IgD-negative memory B cell (primary cell): ENCODE measurements around the gene OCRL. TPM values are rescaled to one million over a fixed set of nuclear protein-coding genes. Genes with fewer than 3 reads are reported as not detected.
"Not testable (repeated sequence)": the region's sequence is repeated elsewhere in the genome, so short reads cannot be mapped to it uniquely, and the experiment has no call there.

ENCODE experiments used
- H3K27ac Mint-ChIP-seq, 3 donors: one replicate each; pipeline ENCODE4 v1.8.0; 2020 to 2022; ENCODE audit warnings: mild to moderate bottlenecking in 3 of 3, mixed read lengths in 3 of 3, moderate library complexity in 1 of 3
- H3K27me3 Mint-ChIP-seq: one replicate; pipeline ENCODE4 v1.8.0; 2021; ENCODE audit warnings: mixed read lengths
- H3K36me3 Mint-ChIP-seq: one replicate; pipeline ENCODE4 v1.8.0; 2020; ENCODE audit warnings: mild to moderate bottlenecking, mixed read lengths
- H3K4me1 Mint-ChIP-seq, 3 donors: one replicate each; pipeline ENCODE4 v1.8.0; 2020 to 2022; ENCODE audit warnings: mixed read lengths in 3 of 3, mild to moderate bottlenecking in 1 of 3
- H3K4me3 Mint-ChIP-seq, 4 donors: one replicate each; pipeline ENCODE4 v1.8.0; 2020 to 2022; ENCODE audit warnings: mild to moderate bottlenecking in 4 of 4, mixed read lengths in 4 of 4, moderate library complexity in 3 of 4
- H3K9me3 Mint-ChIP-seq, 3 donors: one replicate each; pipeline ENCODE4 v1.8.0; 2020 to 2021; ENCODE audit warnings: mixed read lengths in 3 of 3, mild to moderate bottlenecking in 1 of 3
- polyA plus RNA-seq: library from polyadenylated mRNA; unstranded; fragments of 300-500 nt; fragmentation: Illumina TruSeq; gene quantifications from one replicate; pipeline ENCODE4 v1.2.3, GENCODE V29; 2021

OCRL gene
- polyA plus RNA-seq, 1 donor from 2014 or later, result 0.85 TPM

DNA sequence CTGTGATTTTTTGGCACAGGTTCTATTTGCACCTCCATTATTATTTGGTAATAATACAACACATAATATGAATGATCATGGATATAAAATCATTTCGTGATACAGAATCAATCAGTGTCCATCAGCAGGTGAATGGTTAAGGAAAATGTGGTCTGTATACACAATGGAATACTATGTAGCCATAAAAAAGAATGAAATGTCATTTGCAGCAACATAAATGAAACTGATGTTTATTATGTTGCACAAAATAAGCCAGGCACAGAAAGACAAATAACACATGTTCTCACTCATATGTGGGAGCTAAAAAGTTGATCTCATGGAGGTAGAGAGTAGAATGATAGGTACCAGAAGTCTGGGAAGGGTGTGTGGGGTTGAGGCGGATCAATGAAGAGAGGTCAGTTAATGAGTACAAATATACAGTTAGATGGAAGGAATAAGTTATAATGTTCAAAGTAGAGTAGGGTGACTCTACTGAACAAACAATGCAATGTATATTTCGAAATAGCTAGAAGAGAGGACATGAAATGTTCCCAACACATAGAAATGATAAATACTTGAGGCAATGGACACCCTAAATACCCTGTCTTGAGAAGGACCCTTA is 15.7 kb upstream of the OCRL start:
- H3K36me3 Mint-ChIP-seq, result peaks cover 2% of the 10 kb centered on the region
- peak overlapping the region; percentile 19 to 69 (median 52) for H3K4me3 Mint-ChIP-seq
- H3K27me3 Mint-ChIP-seq, result peaks cover 9% of the 10 kb centered on the region
- H3K27ac Mint-ChIP-seq, result peak overlapping the region in 1 of 3 donors; percentile 11
- peaks cover 0 to 3% (median 1%) of the 10 kb centered on the region in 3 donors for H3K4me1 Mint-ChIP-seq
- H3K9me3 Mint-ChIP-seq, result peaks cover 0 to 4% (median 3%) of the 10 kb centered on the region in 3 donors

DNA sequence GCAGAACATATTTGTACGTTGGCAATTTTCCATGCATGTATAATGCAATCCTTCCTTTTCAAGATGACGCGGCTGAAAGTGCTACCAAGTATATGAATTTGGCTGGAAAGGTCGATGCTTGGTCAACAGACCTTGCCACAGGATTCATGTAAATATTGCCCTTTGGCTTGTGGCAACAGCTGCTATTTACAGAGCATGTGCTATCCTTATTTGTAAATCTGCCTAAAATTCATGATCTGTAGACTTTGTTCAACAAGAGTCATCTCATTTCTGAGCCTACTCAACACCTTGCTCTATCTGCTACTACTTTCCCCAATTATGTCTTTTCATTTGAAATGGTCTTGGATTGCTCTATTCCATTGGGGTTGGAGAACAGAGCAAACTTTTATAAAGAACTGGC is 14.9 kb upstream of the OCRL start:
- no peak overlapping the region for H3K4me3 Mint-ChIP-seq

DNA sequence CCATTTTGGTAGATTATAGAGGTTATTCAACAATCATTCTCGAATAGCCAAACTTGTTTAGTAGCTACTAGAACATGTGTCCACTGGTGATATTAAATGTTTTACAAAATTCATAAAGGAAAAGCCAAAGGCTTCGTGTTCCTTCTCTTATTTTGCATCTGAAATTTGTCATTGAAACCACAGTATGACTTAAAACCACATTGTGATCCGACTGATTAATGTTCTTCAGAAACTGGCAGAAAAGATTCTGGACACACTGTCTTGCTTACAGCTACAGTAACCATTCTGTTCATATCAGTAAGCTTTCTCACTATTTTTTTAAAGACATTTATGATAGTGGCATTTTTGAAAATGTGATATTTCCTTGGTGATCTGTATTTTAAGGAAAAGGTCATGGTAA is 14.2 kb upstream of the OCRL start:
- Mint-ChIP-seq H3K4me1 (peaks cover 0 to 3% (median 1%) of the 10 kb centered on the region in 3 donors), H3K36me3 (peaks cover 3% of the 10 kb centered on the region), H3K4me3 (no peak overlapping the region), H3K9me3 (peaks cover 0 to 4% (median 3%) of the 10 kb centered on the region in 3 donors), H3K27ac (no peak overlapping the region), H3K27me3 (peaks cover 11% of the 10 kb centered on the region)

More for the DNA sequence above, 14.9 kb upstream of the OCRL start:
- Mint-ChIP-seq H3K9me3 (peaks cover 0 to 4% (median 3%) of the 10 kb centered on the region in 3 donors), H3K27ac (no peak overlapping the region), H3K27me3 (peaks cover 11% of the 10 kb centered on the region), H3K36me3 (peaks cover 3% of the 10 kb centered on the region), H3K4me1 (peaks cover 0 to 3% (median 1%) of the 10 kb centered on the region in 3 donors)

DNA sequence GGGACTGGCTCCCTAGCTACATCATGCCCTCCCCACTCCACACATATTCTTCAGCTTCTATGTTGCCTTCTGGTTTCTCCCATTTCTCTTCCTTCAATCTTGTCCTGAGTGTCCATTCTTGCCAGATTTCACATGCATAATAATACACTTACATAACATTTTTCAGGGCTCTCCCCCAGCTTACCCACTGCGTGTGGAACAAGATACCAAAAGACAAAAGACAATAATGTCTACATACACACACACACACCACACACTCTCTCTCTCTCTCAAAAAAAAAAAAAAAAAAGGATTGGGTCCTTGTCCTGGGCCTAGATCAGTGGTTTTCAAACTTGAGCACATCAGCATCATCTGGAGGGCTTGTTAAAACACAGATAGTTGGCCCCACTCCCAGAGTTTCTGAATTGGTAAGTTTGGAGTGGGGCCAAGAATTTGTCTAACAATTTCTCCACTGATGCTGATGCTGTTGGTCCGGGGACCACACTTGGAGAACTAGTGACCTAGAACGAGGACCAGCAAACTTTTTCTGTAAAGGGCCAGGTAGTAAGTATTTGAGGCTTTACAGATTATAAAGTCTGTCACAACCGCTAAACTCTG is 10.3 kb upstream of the OCRL start:
- no peaks in the 10 kb centered on the region for H3K4me1 Mint-ChIP-seq
- peaks cover 1% of the 10 kb centered on the region for H3K36me3 Mint-ChIP-seq

GRCh38 chrX:129530410-129530809 is 9.6 kb upstream of the OCRL start:
- H3K27ac Mint-ChIP-seq, result no peak overlapping the region
- H3K4me3 Mint-ChIP-seq, result no peak overlapping the region

More for the DNA sequence above, 10.3 kb upstream of the OCRL start:
- no peak overlapping the region for H3K4me3 Mint-ChIP-seq
- no peak overlapping the region for H3K27ac Mint-ChIP-seq
- peaks cover 4% of the 10 kb centered on the region for H3K27me3 Mint-ChIP-seq
- no peaks in the 10 kb centered on the region for H3K9me3 Mint-ChIP-seq

DNA sequence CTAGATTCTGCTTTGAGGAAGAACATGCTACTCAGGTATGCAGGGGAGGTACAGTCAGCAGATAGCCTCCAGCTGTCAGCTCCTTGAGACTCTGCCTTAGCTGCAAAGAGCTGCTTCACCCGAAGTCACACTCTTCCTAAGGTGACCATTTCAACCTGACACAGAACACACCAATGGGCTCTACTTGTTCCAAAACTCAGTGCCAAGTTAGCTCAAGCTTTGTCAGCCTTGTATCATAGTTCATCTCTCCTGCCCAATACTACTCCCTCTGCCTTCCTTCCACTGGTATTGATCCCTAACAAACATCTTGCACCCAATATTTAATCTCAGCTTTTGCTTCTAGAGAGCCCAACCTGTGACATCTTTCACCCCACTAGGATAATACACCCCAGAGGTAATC is 8.9 kb upstream of the OCRL start:
- H3K36me3 Mint-ChIP-seq, result peaks cover 1% of the 10 kb centered on the region
- no peaks in the 10 kb centered on the region for H3K4me1 Mint-ChIP-seq
- no peak overlapping the region for H3K4me3 Mint-ChIP-seq
- H3K27me3 Mint-ChIP-seq, result peaks cover 4% of the 10 kb centered on the region
- no peak overlapping the region for H3K27ac Mint-ChIP-seq
- H3K9me3 Mint-ChIP-seq, result no peaks in the 10 kb centered on the region

More at GRCh38 chrX:129530410-129530809, 9.6 kb upstream of the OCRL start:
- H3K9me3 Mint-ChIP-seq, result no peaks in the 10 kb centered on the region
- H3K27me3 Mint-ChIP-seq, result peaks cover 4% of the 10 kb centered on the region
- peaks cover 1% of the 10 kb centered on the region for H3K36me3 Mint-ChIP-seq
- H3K4me1 Mint-ChIP-seq, result no peaks in the 10 kb centered on the region

- Mint-ChIP-seq H3K9me3 (no peaks in the 10 kb centered on the region), H3K27ac (no peak overlapping the region)
Observed at GRCh38 chrX:129534816-129535578, 5.1 kb upstream of the OCRL start.

DNA sequence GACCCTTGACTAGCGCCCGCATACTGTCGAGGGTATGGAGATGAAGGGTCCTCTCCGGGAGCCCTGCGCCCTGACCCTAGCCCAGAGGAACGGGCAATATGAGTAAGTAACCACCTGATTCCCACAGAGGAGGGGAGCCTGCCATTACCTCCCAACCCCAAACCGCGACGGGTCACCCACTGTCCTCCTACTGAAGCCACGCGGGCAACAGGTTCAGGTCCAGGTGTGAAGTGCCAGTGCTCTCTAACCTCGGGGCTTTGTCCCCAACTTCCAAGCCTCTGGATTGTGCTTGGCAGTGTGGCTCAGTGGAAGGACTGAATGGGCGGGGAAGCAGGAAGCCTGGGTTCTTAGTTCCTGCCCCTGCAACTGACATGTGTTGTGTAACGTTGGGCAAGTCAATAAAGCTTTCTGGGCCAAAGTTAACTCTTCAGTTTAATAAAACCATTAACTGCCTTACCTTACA is 694 bp downstream of the OCRL start:
- Mint-ChIP-seq H3K36me3 (no peaks in the 10 kb centered on the region), H3K4me1 (peaks cover 0 to 2% (median 2%) of the 10 kb centered on the region in 3 donors), H3K9me3 (no peaks in the 10 kb centered on the region), H3K27me3 (no peaks in the 10 kb centered on the region), H3K27ac (no peak overlapping the region), H3K4me3 (peak overlapping the region; percentile 34 to 66 (median 62))

More at GRCh38 chrX:129534816-129535578, 5.1 kb upstream of the OCRL start:
- Mint-ChIP-seq H3K4me1 (peaks cover 0 to 2% (median 2%) of the 10 kb centered on the region in 3 donors), H3K27me3 (no peaks in the 10 kb centered on the region), H3K4me3 (no peak overlapping the region), H3K36me3 (no peaks in the 10 kb centered on the region)

GRCh38 chrX:129544780-129545179 is 4.7 kb downstream of the OCRL start:
- peaks cover 0 to under 1% (median 0%) of the 10 kb centered on the region in 3 donors for H3K4me1 Mint-ChIP-seq
- no peaks in the 10 kb centered on the region for H3K27me3 Mint-ChIP-seq
- no peak overlapping the region for H3K4me3 Mint-ChIP-seq
- H3K27ac Mint-ChIP-seq, result no peak overlapping the region
- no peaks in the 10 kb centered on the region for H3K36me3 Mint-ChIP-seq
- no peaks in the 10 kb centered on the region for H3K9me3 Mint-ChIP-seq

DNA sequence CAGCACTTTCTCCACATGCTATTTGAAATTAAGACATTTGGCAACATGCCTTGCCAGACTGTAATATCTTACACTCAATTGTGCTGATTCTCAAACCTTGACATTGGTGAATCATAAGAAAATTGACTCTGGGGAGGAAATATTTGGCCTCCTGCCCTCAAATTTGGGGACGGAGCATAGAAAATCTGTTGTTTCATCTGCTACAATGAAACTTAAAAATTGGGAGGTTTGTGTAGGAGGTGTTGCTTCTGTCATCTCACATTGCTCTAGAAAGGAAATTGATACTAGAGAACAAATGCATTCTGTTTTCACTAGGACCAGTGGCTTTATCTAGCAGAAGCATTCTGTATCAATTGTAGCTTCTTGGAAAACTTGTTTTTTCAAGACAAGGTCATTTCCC is 5.3 kb downstream of the OCRL start:
- Mint-ChIP-seq H3K36me3 (no peaks in the 10 kb centered on the region), H3K9me3 (no peaks in the 10 kb centered on the region), H3K27me3 (no peaks in the 10 kb centered on the region), H3K4me1 (no peaks in the 10 kb centered on the region), H3K4me3 (no peak overlapping the region), H3K27ac (no peak overlapping the region)

DNA sequence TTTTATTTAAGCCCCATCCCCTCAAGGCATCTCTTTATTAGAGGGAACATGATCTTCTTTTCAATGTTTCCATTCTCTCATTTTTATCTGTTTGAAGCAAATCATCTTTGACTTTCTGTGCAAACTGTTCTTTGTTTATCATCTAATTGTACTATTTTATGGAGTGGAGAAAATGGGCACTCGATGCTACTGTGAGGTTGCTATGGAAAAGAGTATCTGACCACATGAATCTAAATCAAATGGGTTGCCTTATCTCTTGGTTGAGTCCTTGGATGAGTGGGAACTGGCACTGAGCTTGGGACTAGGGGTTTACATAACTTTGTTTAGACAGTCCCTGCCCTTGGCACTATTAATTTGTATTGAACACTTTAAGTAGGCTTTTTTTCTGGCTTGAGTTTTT is 9.1 kb downstream of the OCRL start:
- Mint-ChIP-seq H3K4me1 (no peaks in the 10 kb centered on the region), H3K27me3 (peaks cover 2% of the 10 kb centered on the region), H3K36me3 (no peaks in the 10 kb centered on the region), H3K4me3 (no peak overlapping the region), H3K27ac (no peak overlapping the region), H3K9me3 (no peaks in the 10 kb centered on the region)

DNA sequence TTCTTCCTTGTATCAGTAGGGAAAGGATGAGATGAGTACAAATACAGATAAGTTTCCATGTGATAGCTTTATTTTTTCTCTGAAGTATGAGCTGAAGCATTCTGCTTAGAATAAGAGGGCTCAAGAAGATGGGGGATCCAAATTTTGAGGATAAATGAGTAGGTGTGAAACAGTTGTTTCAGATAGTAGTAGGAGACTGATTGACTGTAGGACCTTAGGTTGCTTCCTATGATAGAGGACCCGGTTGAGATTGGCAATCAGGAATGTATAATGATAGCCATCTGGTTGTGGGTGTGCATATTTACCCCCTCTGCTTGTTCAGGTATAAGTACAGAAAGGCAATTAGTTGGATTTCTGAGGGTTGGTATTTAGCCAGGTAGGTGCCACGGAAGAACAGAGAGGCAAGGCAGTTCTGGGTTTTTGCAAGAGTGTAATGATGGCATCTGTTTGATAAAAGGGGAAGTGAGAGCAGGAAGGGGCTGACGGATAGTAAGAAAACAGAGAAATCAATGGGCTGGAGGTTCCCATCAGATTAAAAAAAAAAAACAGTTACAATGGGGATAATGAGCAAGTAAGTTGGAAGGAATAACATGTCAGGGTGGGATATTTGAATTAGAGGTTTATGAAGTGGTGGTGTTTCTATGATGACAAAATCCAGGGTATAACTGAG is 13.7 kb downstream of the OCRL start:
- Mint-ChIP-seq H3K4me1 (no peaks in the 10 kb centered on the region), H3K27ac (no peak overlapping the region), H3K36me3 (no peaks in the 10 kb centered on the region), H3K9me3 (no peaks in the 10 kb centered on the region), H3K27me3 (peaks cover 2% of the 10 kb centered on the region), H3K4me3 (no peak overlapping the region)

- H3K36me3 Mint-ChIP-seq, H3K9me3 Mint-ChIP-seq, H3K4me3 Mint-ChIP-seq, H3K27ac Mint-ChIP-seq, H3K27me3 Mint-ChIP-seq, H3K4me1 Mint-ChIP-seq: not testable (repeated sequence)
Observed at GRCh38 chrX:129554816-129555215, 14.8 kb downstream of the OCRL start.

DNA sequence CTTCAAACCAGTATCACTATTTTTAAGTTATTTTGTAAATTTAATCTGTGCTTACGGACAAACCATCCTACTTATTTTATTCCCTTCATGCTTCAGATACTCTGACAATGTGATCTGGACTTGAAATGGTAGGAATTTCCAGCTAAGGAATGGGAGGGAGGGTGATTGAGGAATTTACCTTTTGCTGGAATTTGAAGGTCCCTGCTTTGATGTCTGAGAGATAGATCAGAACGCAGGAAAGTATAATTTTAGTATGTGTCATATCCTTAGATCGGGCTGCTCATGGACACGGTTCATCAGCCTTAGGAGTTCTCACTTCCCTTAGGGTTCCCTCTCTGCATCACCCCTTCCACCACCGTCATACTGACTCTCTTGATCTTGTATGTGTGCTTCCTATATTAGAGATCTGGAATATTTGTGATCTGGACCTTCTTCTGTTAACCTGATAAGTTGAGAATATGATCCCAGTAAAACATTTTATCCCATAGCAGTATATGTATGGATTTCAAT is 16.8 kb downstream of the OCRL start:
- Mint-ChIP-seq H3K9me3 (no peaks in the 10 kb centered on the region), H3K4me3 (no peak overlapping the region), H3K27me3 (peaks cover 2% of the 10 kb centered on the region), H3K36me3 (no peaks in the 10 kb centered on the region), H3K4me1 (no peaks in the 10 kb centered on the region), H3K27ac (no peak overlapping the region)
